HG03521 (cell line): ENCODE data around the gene HPS3.
A peak's percentile ranks its signal among the peaks of the same experiment; 100 is the strongest.
"Not testable (repeated sequence)": the region's sequence is repeated elsewhere in the genome, so short reads cannot be mapped to it uniquely, and the experiment has no call there.

Source experiments
- ATAC-seq: cut with Tn5 transposase; IDR thresholded peaks from one replicate; pipeline ENCODE4 v1.9.1; 2021; ENCODE audit warnings: mild to moderate bottlenecking, moderate library complexity; ENCODE audit not compliant: unreplicated experiment

The HPS3 gene

GRCh38 chr3:149186219-149186618, 56.8 kb downstream of the HPS3 start:
- no peak for ATAC-seq

DNA sequence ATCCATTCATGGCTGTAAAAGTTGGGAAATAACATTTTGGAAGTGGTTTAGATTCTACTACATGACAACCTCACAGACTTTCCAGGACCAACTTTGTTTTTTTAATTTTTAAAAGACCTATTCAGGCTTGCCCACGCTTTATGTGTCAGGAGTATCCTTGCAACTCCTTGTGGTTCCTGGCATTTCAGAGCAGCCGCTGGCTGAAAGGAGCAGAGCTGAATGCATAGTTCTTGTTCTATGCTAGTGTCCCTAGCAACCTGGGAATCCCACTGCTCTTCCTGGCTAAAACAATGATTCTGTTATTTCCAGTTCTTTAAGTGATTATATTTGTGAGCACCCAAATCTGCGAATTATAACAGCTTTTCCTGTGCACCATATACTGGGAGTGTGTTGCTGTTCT, 57.3 kb downstream of the HPS3 start:
- no peak for ATAC-seq

DNA sequence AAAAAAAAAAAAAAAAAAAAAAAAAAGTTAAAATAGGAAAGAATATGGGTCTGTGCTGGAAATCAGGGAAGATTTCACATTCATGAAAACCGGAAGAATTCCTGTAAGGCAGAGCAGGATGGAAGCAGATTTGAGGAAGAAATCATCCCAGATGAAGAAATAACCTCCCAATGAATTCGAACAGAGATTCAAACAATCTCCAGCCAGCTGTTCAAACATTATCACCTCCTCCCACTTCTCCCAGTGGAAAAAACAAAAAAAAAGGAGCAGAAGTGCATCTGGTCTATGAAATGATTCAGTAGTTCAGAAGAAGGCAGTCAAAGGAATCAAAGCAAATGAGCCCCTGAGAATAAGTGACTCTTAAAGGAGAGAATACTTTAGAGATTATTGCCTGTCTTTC, 59.1 kb downstream of the HPS3 start:
- no peak for ATAC-seq

GRCh38 chr3:149195221-149195620, 65.8 kb downstream of the HPS3 start:
- no peak for ATAC-seq

GRCh38 chr3:149196805-149197592, 67.6 kb downstream of the HPS3 start:
- ATAC-seq: not testable (repeated sequence)

- ATAC-seq: no peak
These were observed 68.2 kb downstream of the HPS3 start for GRCh38 chr3:149197669-149198068.

- no peak for ATAC-seq
These were observed 69.2 kb downstream of the HPS3 start for GRCh38 chr3:149198611-149199010.

DNA sequence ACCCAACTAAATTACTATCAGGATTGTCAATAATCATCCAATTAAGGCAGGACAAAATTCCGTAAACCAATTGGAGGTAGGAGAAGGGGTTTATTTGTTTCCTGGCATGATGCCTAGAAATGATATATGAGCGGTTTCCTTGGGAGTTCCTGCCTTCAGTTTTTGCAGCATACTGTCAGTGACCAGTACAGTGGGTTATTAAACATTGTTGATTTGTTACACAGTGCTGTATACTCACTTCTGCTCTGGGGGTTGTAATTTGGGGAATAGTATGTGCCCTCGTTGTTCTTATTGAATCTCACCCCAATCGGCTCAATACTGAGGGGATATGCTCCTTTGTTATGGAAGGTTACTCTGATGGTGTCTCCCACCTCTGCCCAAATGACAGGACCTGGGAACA, 70.0 kb downstream of the HPS3 start:
- no peak for ATAC-seq

GRCh38 chr3:149203758-149204157, 74.3 kb downstream of the HPS3 start:
- peak; percentile 87 for ATAC-seq

GRCh38 chr3:149204390-149204991, 75.1 kb downstream of the HPS3 start:
- ATAC-seq: no peak

DNA sequence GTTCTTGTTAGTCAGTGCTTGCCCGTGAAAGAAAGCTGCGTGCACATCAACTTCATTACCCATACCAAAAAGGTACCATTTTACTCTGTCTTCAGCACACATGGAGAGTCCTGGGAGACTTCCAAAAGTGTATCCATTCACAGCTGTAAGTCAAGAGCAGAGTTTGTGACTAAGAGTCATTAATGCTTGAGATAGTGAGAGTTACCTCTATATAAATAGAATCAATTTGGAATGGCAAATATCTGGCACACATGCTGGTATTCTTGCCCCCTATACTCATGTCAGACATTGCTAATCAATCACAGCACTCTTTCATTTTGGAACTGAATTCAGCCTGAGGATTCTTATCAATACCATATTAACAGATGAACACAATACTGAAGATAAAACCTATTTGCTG, 78.0 kb downstream of the HPS3 start:
- no peak for ATAC-seq

DNA sequence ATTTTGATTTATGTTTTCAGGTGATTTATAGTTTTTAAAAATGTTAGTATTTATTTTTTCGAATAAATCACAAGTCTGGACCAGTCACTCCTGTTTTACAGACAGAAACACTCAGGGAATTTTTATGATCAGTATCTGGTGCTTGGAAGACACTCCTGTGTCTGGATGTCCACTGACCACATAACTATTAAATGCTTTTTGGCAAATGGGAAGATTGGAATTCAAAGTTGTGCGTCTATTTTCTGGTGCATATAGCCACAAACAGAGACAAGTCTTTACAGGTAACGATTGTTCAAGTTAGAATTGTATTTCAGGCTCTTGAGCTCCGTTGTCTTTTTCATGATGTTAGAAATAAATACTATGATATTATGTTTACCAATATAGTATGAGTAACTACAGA, 80.0 kb downstream of the HPS3 start:
- ATAC-seq: no peak

DNA sequence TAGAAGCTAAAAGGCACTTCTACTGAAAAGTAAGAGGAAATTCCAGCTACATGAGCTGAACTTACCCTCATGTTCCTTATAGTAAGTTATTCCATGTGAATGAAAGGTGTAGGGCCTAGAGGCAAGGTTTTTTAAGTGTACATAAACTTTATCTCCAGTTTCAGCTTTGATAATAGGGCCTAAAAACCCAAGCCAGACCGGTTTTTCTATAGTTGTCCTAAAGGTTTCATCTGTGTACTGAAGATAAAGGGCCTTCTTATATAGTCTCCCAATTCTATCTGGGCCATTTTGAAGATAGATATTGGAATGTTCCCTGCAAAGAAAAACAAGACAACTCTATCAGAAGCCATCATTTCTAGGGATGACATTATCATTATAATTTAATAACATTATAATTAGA, 82.9 kb downstream of the HPS3 start:
- no peak for ATAC-seq

- no peak for ATAC-seq
These were observed 85.3 kb downstream of the HPS3 start for GRCh38 chr3:149214702-149215101.

DNA sequence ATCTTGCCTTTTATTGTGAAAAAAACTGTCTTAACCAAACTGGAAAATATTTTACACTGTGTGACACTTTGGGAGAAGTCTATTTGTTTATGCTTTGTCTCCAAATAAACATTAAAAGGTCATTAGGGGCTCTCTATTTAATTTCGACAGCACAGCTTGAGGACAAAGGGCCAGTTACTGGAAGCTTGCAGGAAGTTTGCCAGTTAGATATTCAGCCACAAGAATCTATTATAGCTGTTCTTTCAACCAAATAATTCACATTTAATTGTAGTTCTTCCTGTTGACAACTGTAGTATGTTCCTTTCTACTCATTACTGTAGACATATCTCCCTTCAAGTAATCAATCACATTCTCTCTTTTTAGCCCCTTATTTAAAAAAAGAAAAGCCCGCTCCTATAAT, 86.1 kb downstream of the HPS3 start:
- no peak for ATAC-seq

- no peak for ATAC-seq
These were observed 86.9 kb downstream of the HPS3 start for GRCh38 chr3:149216193-149216869.

DNA sequence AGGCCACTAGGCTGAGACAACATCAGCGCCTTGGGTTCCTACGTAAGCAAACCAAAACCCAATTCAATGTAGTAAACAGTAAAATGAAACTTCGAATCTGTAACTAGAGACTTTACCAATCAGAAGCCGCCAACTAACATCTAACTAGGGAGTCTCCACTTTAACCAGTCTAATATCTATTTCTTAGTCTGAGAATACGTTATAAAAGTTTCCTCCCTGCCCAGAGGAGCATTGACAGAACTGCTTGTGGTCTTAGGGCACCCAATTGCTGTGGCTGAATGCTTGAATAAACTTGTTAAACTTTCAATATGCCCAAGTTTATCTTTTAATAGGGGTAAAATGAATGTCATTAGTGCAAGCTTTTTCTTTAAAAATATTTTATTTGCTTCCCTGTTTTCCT, 87.9 kb downstream of the HPS3 start:
- ATAC-seq: no peak

GRCh38 chr3:149219380-149220121, 90.1 kb downstream of the HPS3 start:
- ATAC-seq: not testable (repeated sequence)

DNA sequence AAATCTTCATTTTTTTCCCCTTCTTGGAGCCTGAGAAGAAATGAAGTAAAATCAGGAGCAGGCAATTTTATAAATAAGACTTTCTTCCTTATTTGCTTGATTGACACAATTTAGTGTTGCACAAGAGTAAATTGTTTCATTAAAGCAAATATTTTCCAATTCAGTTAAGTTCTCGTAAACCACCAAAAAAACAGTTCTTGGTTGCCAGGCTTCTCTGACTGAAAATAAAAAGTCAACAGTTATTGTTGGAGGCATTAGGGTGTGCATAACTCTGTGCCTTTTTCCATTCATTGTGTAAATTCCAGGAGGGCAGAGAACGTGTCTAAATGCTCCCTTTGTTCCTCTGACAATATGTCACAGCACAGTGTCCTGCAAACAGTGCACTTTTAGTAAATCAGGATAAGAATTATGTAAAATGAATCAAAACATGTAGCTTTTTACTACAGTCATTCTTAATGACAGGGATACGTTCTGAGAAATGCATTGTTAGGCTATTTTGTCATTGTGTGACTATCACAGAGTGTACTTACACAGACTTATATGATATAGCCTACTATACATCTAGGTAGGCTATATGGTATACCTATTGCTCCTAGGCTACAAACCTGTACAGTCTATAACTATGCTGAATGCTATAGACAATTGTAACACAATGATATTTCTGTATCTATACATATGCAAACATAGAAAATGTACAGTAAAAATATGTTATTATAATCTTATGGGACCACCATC, 92.5 kb downstream of the HPS3 start, which contains the start of gene CP:
CP (minus strand) TSS at position 47 of the 735 bp plus-strand sequence; CDS start at position 10, 37 bp downstream.
- ATAC-seq: no peak
